OCI-M2 (cell line): ENCODE measurements around the gene LBHD1.
"Not testable (repeated sequence)": the region's sequence is repeated elsewhere in the genome, so short reads cannot be mapped to it uniquely, and the experiment has no call there.

ENCODE experiments used
- DNase-seq: peaks from one replicate; lab custom pipeline; 2025; ENCODE audit not compliant: unreplicated experiment; lab: John Stamatoyannopoulos, UW

The LBHD1 gene

GRCh38 chr11:62694455-62695167 lies 22.5 kb upstream of the LBHD1 start:
- no peak for DNase-seq

- not testable (repeated sequence) for DNase-seq
Observed at GRCh38 chr11:62693624-62694023, 21.6 kb upstream of the LBHD1 start.

GRCh38 chr11:62689421-62690183 lies 17.5 kb upstream of the LBHD1 start, which contains the start of gene LRRN4CL:
Gene LRRN4CL, minus strand, starts transcription at chr11:62689530. Its CDS starts 1,022 bp downstream, at chr11:62688508.
- DNase-seq: no peak

GRCh38 chr11:62688491-62688890 lies 16.4 kb upstream of the LBHD1 start:
- no peak for DNase-seq

- no peak for DNase-seq
Observed at GRCh38 chr11:62687508-62688396, 15.7 kb upstream of the LBHD1 start.

- no peak for DNase-seq
Observed at GRCh38 chr11:62682518-62682917, 10.5 kb upstream of the LBHD1 start.

- DNase-seq: peak; percentile 8
Observed at GRCh38 chr11:62680825-62681240, 8.8 kb upstream of the LBHD1 start.

GRCh38 chr11:62678770-62679696 lies 7.0 kb upstream of the LBHD1 start, which contains the start of gene UBXN1:
Gene UBXN1, minus strand, starts transcription at chr11:62679073. Its CDS starts 150 bp downstream, at chr11:62678923.
- DNase-seq: peak; percentile 34

GRCh38 chr11:62678433-62678769 lies 6.3 kb upstream of the LBHD1 start:
- DNase-seq: no peak

GRCh38 chr11:62677714-62678113 lies 5.6 kb upstream of the LBHD1 start:
- DNase-seq: no peak

GRCh38 chr11:62677156-62677555 lies 5.1 kb upstream of the LBHD1 start:
- DNase-seq: no peak

GRCh38 chr11:62676698-62677097 lies 4.6 kb upstream of the LBHD1 start:
- DNase-seq: no peak

- DNase-seq: not testable (repeated sequence)
Observed at GRCh38 chr11:62675415-62675814, 3.3 kb upstream of the LBHD1 start.

- no peak for DNase-seq
Observed at GRCh38 chr11:62673196-62673525, 1.1 kb upstream of the LBHD1 start.

GRCh38 chr11:62671236-62671607 lies 845 bp downstream of the LBHD1 start:
- no peak for DNase-seq

GRCh38 chr11:62669420-62670161 lies 2.5 kb downstream of the LBHD1 start:
- DNase-seq: no peak

- no peak for DNase-seq
Observed at GRCh38 chr11:62667460-62667859, 4.6 kb downstream of the LBHD1 start.

GRCh38 chr11:62666259-62666926 lies 5.7 kb downstream of the LBHD1 start:
- no peak for DNase-seq

- DNase-seq: no peak
Observed at GRCh38 chr11:62665599-62666258, 6.3 kb downstream of the LBHD1 start.
